ENCODE data around the gene HIPK2.

DNA sequence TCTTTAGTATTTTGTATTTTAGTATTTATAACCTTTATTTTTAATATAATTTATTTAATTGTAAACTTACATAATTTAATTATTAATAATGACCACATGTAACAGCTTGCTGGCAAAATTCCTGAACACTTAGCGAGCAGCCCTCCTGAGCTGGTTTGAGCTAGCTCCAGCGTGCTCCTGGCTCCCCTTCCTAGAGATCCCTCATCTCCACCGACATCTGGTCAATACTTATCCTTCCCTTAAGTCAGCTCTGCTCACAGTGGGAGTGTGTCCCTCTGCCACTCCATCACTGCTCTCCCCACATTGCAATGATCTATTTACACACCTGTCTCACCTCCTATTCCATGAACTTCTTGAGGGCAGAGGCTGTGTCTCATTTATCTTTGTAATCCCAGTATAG lies 30.6 kb upstream of the HIPK2 start:
- TF ChIP-seq CTCF (IDR thresholded peaks at IDR 0.05) (no peak), POLR2AphosphoS5 (IDR thresholded peaks at IDR 0.05) (no peak), EP300 (IDR thresholded peaks at IDR 0.05) (no peak)
